Activated CD8-positive, alpha-beta memory T cell treated with anti-CD3 and anti-CD28 coated beads, Interleukin-2, amount 50 U/mL, for 24 hours (primary cell): Measurements from ENCODE around the gene ZNF664.

Experiments
- DNase-seq: peaks from one replicate; pipeline ENCODE4 v3.0.0-alpha.2; 2020; ENCODE audit errors: extremely low read depth

The ZNF664 gene

DNA sequence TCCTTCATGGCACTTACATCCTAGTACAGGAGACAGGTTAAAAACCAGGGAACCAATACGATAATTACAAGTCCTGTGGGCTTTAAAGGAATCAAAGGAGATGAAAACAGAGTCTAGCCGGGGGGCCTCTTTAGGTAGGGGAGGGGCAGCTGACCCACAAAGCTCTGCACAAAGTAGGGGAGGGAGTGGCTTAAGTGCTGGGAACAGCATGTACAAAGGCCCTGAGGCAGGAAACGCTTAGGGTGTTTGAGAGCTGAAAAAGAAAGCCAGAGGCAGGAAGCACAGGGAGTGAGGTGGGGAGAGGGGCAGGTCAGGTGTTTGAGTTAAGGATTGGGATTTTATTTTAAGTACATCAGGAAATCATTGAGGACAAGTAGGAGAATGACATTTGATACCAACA lies 37.7 kb downstream of the ZNF664 start:
- DNase-seq: no peak

DNA sequence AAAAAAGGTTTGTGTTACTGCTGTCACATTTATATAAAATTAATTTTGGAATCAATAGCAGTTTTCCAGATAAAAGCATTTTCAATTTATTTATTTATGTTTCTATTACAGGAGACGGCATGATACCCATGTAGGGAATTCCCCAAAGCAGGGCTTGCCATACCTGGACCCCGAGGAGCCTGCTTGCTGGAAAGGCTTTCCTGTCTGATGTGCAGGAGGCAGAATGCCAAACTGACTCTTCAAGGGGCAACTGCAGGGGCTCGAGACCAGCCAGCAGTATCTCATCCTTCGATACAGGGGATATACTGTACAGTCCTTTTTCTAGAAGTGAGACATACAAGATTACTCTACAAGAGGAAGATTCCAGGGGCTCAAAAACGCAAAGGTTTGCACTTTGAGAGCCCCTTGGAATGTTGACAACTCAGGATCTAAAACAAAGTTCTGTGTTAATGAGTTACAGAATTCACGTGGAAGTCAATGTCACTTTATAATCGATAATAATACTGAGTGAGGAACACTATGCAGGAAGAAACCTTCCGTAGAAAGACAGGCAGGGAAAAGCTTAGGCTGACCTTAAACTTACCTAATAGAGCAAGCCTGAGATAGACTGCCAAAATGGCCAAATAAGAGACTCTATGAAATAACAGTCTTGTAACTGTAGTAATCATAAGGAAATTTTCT lies 38.6 kb downstream of the ZNF664 start:
- no peak for DNase-seq

DNA sequence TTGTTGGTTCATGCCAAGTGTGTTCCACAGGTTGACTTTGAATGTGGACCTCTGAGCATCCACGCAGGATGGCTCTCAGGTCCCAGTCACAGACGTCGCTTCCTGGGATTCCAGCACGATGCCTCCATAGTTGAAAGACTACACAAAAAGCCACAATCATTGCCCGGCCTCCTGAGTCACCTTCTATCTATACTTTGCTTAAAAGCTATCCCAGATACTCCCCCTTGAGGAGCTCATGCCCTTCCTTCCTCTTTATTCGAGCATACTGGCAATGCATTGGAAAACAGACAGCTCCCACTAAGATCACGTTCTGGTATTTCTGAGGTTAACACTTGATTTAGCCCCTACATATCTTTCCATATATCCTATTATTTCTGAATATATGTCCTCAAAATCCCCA lies 40.1 kb downstream of the ZNF664 start:
- no peak for DNase-seq

DNA sequence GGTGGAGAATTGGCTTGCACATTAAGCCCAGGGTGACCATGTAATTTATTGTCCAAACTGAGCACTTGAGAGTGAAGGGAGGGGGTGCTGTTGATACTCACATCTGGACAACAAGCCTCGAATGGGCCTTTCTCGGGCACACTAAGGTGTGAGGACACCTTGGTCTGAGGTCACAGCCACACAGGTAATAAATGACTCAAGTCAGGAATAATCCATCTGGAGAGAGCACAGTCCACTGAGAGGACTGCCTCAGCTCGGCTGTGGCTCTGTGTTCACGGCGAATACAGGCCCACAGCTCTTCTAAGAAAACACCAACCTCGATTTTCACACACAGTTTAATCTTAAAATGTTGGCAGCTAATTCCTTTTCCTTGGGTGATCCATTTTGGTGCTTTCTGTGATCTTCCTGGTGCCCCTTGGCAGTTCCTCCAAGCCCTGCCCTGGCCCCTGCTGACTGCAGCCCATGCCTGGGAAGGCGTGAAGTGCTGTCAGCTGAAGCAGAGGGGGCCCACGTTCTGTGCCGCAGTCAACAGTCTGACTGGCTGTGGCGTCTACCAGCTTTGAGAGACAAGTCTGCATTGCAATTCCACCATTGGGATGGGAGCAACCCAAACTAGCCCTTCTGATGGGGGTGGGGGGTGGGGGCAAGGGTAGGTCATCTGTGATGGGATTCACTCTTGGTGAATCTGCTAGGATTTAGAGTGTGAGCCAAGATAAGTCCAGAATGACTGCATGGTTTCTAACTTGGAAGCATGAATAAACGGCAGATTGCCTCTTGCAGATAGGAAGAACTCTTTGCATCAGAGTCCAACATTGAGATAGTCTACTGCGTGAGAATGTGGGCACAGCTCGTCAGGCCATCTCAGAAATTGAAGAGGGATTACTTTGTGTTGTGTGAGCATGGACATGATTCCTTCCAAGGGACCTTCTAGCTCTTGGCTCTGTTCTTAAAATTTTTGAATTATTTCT lies 42.8 kb downstream of the ZNF664 start:
- no peak for DNase-seq

DNA sequence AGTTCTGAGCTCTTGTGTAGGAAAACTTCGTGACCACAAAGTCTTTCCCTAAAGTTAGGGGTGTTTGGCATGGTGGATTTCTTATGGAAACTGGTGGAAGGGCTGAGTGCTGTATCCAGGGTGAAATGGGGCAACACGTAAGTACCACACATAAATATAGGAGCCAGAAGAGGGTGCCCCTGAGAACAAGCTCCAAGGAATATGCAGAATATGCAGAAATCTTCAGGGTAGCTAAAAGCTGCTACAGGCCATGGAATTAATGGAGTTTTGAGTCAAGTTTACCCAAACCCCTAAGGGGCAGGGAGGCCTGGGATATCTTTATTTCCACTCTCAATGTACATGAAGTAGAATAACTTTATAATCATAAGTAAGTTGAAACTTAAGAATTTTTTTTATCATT lies 44.0 kb downstream of the ZNF664 start:
- no peak for DNase-seq

DNA sequence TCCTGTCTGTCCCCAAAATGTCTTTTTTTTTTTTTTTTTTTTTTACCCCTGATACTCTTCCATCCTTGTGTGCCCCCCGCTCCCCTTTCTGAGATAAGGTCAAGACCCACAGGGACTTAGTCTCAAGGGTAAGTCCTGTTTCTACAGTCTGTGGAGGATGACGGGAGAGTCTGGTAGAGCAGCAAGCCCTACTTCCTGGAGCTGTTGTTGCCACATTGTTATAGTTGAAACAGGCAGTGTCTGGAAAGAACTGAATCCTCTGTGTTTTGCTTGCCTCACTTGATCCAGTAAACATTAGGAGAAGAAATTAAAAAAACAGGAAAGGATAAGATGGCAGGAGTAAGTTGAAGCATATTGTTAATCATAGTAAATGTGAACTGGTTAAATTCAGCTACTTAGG lies 45.5 kb downstream of the ZNF664 start:
- DNase-seq: no peak

DNA sequence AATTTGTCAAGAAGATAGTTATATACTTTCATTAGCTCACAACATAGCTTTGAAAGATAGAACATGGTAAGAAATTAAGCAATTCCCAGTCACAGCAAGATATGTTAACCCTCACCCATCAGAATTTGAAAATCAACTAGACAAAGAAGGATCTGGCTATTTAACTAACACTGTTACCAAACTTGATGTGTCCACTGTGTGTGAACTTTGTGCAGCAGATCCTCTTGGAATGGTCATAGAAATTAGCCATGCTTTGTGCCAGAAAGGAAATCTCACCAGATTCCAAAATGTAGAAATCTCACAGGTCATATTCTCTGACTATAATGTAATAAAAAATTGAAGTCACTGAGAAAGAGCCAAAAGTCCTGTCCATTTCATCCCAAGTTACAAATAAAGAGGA lies 46.1 kb downstream of the ZNF664 start:
- DNase-seq: no peak

DNA sequence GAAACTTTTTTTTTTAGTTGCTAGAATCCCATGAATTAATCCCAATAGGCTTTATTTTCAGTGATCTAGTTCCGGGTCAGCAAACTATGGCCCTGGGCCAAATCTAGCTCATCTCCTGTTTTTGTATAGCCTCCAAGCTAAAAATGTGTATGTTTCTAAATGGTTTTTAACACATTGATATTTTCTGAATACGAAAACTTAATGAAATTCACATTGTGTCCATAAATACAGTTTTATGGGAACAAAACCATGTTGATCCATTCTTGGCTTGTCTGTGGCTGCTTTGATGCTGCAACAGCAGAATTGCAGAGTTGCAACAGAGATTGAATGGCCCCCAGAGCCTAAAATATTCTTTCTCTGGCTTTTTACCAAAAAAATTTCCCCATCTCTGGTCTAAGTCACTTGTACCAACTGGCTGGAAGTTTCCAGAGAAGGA lies 47.5 kb downstream of the ZNF664 start:
- DNase-seq: no peak

DNA sequence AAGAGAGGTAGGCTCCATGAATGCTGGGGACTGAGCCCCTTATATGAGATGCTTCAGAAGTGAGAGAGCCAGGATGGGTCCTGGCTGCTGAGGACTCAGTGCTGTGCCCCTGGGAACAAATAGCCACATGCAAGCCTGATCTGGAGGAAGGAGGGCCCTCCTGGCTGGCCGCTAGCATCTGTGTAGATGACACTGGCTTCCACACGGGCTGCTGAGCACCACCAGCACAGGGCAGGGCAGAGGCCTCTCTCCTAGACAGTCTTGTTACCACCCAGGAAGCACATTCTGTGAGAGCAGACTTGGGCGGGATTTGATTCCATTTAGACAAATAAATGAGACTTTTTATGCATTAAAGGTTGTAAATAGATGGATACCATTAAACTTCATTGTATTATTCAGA lies 48.0 kb downstream of the ZNF664 start:
- DNase-seq: no peak

DNA sequence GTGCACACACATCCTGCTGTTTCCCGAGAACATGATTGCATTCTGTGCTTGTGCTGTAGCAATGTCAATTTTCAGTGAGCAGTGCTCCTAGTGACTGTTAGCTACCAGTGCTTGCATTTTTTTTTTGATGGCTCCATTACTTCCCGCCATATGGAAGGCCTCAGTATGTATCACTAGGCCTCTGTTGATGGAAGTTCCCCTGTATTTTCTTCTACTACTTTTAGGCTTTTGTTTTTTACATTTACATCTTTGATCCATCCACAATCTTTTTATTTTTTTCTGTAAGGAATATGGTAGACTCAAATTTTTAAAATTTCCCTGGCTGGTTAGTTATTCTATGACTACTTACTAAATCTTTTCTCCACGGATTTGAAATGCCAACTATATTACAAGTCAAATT lies 49.1 kb downstream of the ZNF664 start:
- no peak for DNase-seq

DNA sequence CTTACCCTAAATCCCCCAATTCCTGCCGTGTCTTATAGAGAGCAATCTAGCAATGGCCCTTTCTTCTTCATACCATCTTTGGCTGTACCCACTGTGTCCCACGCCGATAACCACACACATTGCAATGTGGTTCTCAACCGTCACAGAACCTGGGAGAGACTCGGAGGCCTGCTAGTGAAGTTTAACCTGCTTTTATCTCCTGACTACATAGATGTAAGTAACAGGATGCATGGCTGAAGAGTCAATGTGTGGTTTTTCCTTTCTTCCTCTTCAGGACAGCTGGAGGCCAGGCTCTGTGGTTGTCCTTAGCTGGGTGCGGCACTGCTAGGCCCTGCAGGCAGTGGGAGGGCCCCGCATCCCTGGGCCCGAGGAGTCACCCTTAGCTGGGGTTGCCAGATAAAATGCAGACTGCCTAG lies 51.3 kb downstream of the ZNF664 start:
- DNase-seq: no peak

DNA sequence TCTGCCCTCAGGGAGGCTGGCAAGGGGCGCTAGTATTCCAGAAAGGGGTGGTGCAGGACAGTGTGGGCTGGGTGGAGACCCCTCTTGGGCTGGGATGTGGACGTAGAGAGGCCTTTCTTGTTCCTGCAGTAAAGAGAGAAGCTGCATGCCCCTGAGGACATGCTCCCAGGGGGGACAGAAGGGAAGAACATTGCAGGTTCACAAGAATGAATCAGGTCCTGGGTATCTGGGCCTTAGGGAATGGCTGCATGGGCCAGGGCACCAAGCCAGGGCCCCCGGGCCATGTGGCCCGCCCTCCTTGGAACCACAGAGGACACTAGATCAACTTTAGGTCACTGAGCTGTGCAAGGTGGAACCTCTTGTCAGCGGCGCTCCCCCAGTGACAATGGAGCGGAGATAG lies 51.8 kb downstream of the ZNF664 start:
- DNase-seq: no peak

DNA sequence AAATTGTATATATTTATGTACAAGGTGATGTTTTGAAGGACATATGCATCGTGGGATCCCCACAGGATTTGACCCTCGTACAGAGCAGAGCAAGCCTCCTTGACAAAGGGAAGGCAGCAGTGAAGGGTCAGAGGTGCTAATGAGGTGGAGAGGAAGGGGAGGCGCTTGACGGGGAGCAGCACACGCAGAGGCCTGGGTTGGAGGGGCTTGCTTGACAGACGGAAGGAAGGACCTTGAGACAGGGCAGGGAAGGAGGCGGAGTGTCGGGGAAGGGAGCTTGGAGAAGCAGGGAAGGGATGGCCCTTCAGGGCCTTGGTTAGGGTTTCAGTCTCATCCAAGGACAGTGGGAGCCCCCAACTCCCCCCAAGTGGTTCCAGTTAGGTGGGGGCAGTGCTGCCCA lies 52.6 kb downstream of the ZNF664 start:
- DNase-seq: no peak

DNA sequence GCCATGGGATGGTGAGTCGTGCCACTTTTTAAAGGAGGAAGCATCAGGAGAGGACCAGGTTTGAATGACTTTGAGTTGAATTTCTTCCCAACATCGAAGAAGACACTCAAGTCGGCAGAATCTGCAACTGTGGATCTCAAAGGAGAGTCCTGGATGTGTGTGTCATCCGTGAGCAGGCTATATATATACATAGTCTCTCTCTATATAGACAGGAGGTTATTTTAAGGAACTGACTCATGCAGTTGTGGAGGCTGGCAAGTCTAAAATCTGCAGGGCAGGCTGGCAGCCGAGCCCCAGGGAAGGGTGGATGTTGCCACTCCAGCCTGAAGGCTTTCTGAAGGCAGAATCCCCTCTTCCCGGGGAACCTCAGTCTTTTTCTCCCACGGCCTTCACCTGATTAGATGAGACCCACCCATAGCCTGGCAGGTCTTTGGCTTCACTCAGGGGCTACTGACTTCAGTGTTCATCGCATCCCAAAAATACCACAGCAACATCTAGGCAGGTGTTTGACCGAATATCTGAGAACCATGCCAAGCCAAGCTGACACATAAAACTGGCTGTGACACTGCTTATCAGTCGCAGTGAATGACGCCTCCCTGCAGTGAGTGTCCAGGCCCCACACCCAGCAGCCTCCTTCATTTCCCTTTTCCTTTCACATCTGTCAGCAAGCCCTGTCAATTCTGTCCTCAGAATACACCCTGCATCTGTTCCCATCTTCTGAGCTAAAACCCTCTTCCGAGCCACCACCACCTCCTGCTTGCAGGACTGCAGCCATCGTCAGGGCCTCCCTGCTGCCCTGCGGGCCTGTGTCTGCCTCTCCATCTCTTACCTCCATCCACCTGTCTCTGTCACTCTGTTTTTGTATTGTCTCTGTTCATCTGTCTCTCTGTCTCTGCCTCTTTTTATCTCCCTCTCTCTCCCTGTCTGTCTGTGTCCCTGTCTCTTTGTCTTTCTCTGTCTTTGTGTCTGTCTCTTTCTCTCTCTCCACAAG lies 54.0 kb downstream of the ZNF664 start:
- DNase-seq: no peak

DNA sequence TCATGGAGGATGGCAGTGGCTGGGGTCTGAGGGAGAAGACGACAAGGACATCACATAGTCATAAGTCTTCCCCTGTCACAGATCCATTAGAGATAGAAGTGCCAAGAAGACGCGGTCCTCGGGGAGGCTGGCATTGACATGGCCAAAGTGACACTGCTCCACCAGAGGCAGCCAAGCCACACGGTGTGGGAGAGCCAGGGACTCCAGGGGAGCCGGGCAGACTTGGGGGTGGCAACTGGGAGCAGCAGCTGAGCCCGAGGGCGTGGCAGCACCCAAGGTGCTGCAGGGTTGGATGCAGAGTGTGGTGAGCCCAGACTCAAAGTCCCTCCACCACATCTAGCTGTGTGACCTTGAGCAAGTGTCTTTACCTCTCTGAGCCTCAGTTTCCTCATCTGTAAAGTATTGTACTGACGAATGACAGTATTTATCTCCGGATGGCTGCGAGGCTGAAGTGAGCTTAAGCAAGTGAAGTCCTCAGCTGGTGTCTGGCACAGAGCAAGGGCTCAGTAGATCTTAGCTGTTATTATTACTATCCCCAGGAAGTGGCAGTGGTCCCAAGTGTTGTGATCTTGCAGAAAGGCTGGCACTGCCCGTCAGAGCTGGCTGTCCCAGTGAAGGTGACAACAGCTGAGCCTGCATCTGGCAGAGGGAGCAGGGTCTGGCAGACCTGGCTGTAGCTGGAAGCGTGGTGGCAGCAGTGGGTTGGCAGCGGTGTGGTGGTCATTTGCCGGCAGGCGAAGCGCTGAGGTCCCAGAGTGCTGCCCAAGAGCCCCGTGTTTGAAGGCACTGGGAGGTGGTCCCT lies 54.9 kb downstream of the ZNF664 start:
- no peak for DNase-seq

DNA sequence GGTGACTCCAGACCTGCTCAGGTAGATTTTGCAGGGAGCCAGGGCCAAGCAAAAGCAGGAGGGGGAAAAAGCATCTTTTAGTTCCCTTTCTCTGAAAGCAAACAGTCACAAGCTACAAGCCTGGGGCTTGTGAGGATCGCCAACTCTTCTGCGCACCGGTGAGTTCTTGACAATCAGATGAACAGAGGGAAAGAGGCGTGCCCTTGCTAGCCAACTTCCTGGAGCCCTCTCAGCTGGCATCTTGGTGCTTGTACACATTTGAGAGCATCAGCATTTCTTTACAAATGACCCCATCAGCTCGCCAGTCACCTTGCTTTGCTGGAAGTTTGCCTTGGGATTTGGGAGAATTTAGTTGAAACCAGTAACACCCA lies 55.5 kb downstream of the ZNF664 start:
- no peak for DNase-seq

DNA sequence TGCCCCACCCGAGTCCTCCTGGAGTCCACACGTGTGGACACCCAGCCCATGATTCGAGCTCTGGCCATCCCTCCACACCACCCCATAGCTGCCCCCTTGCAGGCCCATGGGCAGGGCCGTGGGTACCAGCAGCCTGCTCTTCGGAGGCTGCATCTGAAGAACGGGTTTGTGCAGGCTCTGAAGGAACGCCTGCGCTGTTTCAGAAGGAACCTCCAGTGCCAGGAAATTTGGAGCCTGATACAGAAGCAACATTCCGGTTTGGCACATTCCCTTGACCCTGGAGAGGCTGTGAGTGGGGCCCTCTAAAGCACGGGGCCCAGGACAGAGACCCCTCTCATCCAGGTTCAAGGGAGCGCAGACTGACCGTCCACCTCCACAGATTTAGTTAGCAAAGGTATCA lies 57.0 kb downstream of the ZNF664 start:
- no peak for DNase-seq

DNA sequence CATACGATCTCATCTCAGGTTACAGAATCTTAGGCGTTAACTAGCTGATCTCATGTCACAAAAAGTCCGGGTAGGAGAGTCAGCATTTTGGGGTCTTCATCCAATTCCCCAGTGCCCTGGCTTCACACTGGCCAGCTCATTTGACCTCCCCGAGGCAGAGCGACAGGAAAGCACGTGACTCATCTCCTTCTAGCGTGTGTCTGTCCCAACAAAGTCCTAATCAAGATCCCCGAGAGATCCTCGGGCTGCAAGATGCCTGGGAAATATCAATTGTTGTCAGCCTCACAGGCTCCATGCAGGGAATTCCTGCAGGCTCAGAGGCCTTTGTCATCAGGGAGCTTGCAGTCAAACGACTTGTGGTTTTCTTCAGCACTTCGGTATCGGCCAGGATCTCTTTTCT lies 57.5 kb downstream of the ZNF664 start:
- DNase-seq: no peak

DNA sequence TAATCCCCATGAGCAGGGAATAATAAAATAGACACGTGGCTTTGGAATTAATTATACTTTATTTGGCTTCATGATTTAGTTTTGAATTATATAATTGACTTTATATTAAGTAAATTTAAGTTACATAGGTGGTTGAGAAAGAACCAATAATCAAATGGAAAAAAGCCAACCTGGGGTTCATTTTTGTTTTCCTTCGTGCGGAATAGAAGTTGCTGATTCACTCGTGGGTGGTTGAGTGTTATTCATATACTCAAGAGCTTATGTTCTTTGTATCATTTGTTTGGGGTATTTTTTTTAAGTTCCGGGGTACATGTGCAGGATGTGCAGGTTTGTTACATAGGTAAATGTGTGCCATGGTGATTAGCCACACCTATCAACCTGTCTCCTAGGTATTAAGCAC lies 58.0 kb downstream of the ZNF664 start:
- no peak for DNase-seq

DNA sequence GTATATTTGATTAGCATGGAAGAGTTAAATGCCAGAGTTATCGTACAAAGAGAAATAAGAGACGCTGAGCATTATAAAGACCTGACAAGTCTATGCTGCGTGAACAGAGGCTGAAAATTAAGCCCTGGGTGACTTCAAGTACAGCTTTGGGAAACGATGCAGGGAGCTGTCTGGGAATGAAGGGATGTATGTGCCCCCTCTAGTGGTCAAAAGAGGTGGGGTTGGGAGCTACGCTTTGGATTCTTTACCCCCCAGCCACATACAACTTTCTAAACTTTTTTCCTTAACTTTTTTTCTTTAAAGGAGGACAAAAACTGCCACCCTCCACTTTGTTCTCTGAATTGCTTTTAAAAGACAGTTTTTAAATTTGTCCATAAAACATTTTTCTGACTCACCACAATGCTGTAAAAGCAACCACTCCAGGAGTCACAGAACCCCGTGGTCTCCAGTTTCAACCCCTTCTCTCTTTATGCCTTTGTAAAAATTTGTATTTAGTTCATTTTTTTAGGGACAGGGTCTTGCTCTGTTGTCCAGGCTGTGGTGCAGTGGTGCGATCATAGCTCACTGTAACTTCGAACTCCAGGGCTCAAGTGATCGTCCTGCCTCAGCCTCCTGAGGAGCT lies 59.4 kb downstream of the ZNF664 start:
- DNase-seq: no peak

DNA sequence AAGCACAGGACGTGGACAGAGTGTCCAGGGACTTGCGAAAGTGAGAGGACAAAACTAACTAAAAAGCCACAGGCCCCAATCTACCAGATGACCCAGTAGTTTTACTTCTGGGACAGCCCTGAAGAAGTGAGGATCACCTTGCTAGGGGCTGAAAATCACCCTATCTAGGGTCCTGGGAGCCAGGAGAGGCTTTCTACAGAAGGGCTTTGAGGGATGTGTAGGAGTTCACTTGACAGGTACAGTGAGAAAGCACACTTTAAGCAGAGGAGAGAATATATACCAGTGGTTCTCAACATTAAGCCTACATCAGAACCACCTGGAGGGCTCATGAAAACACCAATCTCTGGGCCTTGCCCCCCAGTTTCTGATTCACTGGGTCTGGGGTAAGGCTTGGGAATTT lies 60.8 kb downstream of the ZNF664 start:
- no peak for DNase-seq
